ENCODE results near the gene MAOB. TPM values are rescaled to one million over a fixed set of nuclear protein-coding genes. Genes with fewer than 3 reads are reported as not detected.
"Not testable (repeated sequence)": the region's sequence is repeated elsewhere in the genome, so short reads cannot be mapped to it uniquely, and the experiment has no call there.

Gene MAOB
- total RNA-seq, 1 donor from 2014 or later, result 111 TPM

- DNase-seq (ENCODE audit: low spot score), result no peak
- intact Hi-C loops (cut with DNase I), result no loop called here
Observed at GRCh38 chrX:43804021-43804420, 78.2 kb downstream of the MAOB start.

- intact Hi-C loops (cut with DNase I), result no loop called here
- DNase-seq (ENCODE audit: low spot score), result no peak
Observed at GRCh38 chrX:43785930-43786591, 96.2 kb downstream of the MAOB start.

- intact Hi-C loops (cut with DNase I), result no loop called here
- no peak for DNase-seq (ENCODE audit: low spot score)
Observed at GRCh38 chrX:43758044-43758443, 124.2 kb downstream of the MAOB start.

- no peak for DNase-seq (ENCODE audit: low spot score)
- intact Hi-C loops (cut with DNase I), result no loop called here
Observed at GRCh38 chrX:43756076-43756475, 126.2 kb downstream of the MAOB start.

- no peak for DNase-seq (ENCODE audit: low spot score)
- intact Hi-C loops (cut with DNase I), result no loop called here
Observed at GRCh38 chrX:43753637-43754036, 128.6 kb downstream of the MAOB start.

GRCh38 chrX:43750248-43750676, 132.0 kb downstream of the MAOB start:
- no peak for DNase-seq (ENCODE audit: low spot score)
- intact Hi-C loops (cut with DNase I), result no loop called here

- DNase-seq (ENCODE audit: low spot score), result no peak
- intact Hi-C loops (cut with DNase I), result no loop called here
Observed at GRCh38 chrX:43747476-43747875, 134.8 kb downstream of the MAOB start.

- DNase-seq (ENCODE audit: low spot score), result no peak
- intact Hi-C loops (cut with DNase I), result no loop called here
Observed at GRCh38 chrX:43745938-43746721, 136.1 kb downstream of the MAOB start.

GRCh38 chrX:43744284-43744683, 138.0 kb downstream of the MAOB start:
- DNase-seq (ENCODE audit: low spot score), result no peak
- intact Hi-C loops (cut with DNase I), result loop anchor here (5.0 kb wide), 1 partner anchor 87 kb away; the partner anchor contains the start of gene MAOA

- DNase-seq (ENCODE audit: low spot score), result no peak
- intact Hi-C loops (cut with DNase I), result loop anchor here (5.0 kb wide), 1 partner anchor 86 kb away; the partner anchor contains the start of gene MAOA
Observed at GRCh38 chrX:43743100-43743822, 139.0 kb downstream of the MAOB start.

GRCh38 chrX:43741843-43742573, 140.2 kb downstream of the MAOB start:
- DNase-seq (ENCODE audit: low spot score), result no peak
- intact Hi-C loops (cut with DNase I), result loop anchor here (5.0 kb wide), 1 partner anchor 85 kb away; the partner anchor contains the start of gene MAOA

GRCh38 chrX:43735957-43736356, 146.3 kb downstream of the MAOB start:
- intact Hi-C loops (cut with DNase I), result no loop called here
- no peak for DNase-seq (ENCODE audit: low spot score)

- intact Hi-C loops (cut with DNase I), result no loop called here
Observed at GRCh38 chrX:43735534-43735933, 146.7 kb downstream of the MAOB start.

GRCh38 chrX:43734444-43734843, 147.8 kb downstream of the MAOB start:
- intact Hi-C loops (cut with DNase I), result no loop called here
- DNase-seq (ENCODE audit: low spot score), result no peak

More at GRCh38 chrX:43735534-43735933, 146.7 kb downstream of the MAOB start:
- DNase-seq (ENCODE audit: low spot score), result no peak

GRCh38 chrX:43733699-43734098, 148.6 kb downstream of the MAOB start:
- DNase-seq (ENCODE audit: low spot score), result no peak
- intact Hi-C loops (cut with DNase I), result no loop called here

GRCh38 chrX:43731086-43731485, 151.2 kb downstream of the MAOB start:
- DNase-seq (ENCODE audit: low spot score), result no peak
- intact Hi-C loops (cut with DNase I), result no loop called here

GRCh38 chrX:43728966-43729365, 153.3 kb downstream of the MAOB start:
- no peak for DNase-seq (ENCODE audit: low spot score)

GRCh38 chrX:43728002-43728401, 154.2 kb downstream of the MAOB start:
- intact Hi-C loops (cut with DNase I), result no loop called here
- no peak for DNase-seq (ENCODE audit: low spot score)

More at GRCh38 chrX:43728966-43729365, 153.3 kb downstream of the MAOB start:
- intact Hi-C loops (cut with DNase I), result no loop called here

GRCh38 chrX:43727254-43727653, 155.0 kb downstream of the MAOB start:
- intact Hi-C loops (cut with DNase I); DNase-seq (ENCODE audit: low spot score): not testable (repeated sequence)

Data from cardiac septum (tissue), 1 donor.